Left lung (tissue), 10 donors: ENCODE measurements around the gene SCUBE1. TPM values are rescaled to one million over a fixed set of nuclear protein-coding genes. Genes with fewer than 3 reads are reported as not detected.

ENCODE experiments used
- ATAC-seq: fragments of 200-7000 bp; cut with Tn5 transposase; one replicate; pipeline ENCODE4 v1.9.1; 2020; ENCODE audit warnings: moderate library complexity
- DNase-seq, 4 donors: peaks; one replicate each; pipeline ENCODE4 v3.0.0-alpha.2; 2013 to 2020
- H3K27ac ChIP-seq, 2 donors: fragments of 200-600 bp; sonication (generic) in 1 of 2; one replicate each; pipeline versions ENCODE4 v1.5.0 to v1.8.0; 2020 to 2021
- H3K27me3 ChIP-seq, 2 donors: fragments of 200-600 bp; sonication (generic) in 1 of 2; one replicate each; pipeline versions ENCODE4 v1.5.0 to v1.8.0; 2020 to 2021
- H3K36me3 ChIP-seq, 2 donors: fragments of 200-600 bp; sonication (generic) in 1 of 2; one replicate each; pipeline versions ENCODE4 v1.5.0 to v1.8.0; 2020 to 2021
- H3K4me1 ChIP-seq, 2 donors: fragments of 200-600 bp; one replicate each; pipeline ENCODE4 v1.8.0; 2021
- H3K4me3 ChIP-seq, 2 donors: fragments of 200-600 bp; sonication (generic) in 1 of 2; one replicate each; pipeline versions ENCODE4 v1.5.0 to v1.8.0; 2020 to 2021; ENCODE audit warnings: mild to moderate bottlenecking in 1 of 2
- H3K9me3 ChIP-seq, 2 donors: fragments of 200-600 bp; sonication (generic) in 1 of 2; one replicate each; pipeline versions ENCODE4 v1.5.0 to v1.8.0; 2020 to 2021
- intact Hi-C, 2 donors: fragments of 100-400 bp; cut with DNase I; formaldehyde crosslinking; loops; one replicate each; pipeline versions ENCODE4 v1.11.2 to v1.14.2; 2022
- polyA plus RNA-seq, 6 donors: library from polyadenylated mRNA; unstranded; fragments of 120-200 nt; gene quantifications; one replicate each; pipeline ENCODE4 v1.2.1, GENCODE V29; 2013; ENCODE audit not compliant: insufficient read length in 6 of 6
- total RNA-seq, 2 donors: library from RNA; stranded (reverse); fragmentation: NEBNext Ultra II Directional; extraction: Animal tissue kit (Norgen Biotek cat#: 25700); gene quantifications; one replicate each; pipeline ENCODE4 v1.2.1, GENCODE V29; 2021
- TF ChIP-seq, protein P1 (sequence below), 2 donors: fragments of 200-600 bp; sonication (generic) in 1 of 2; IDR thresholded peaks; one replicate each; pipeline versions ENCODE4 v1.5.0 to v1.8.0; 2021; ENCODE audit warnings: antibody characterized with exemption in 2 of 2
- donor health status: DM: no; HTN: yes; CAD: no.
- donor health status: DM: no; HTN: no; CAD: no.

SCUBE1 gene
- total and polyA plus RNA-seq, 8 donors: 1.1 to 5.0 (median 2.0) TPM

- H3K9me3 ChIP-seq: no peaks in the 10 kb centered on the region
Measured at GRCh38 chr22:43279867-43280522, 63.2 kb downstream of the SCUBE1 start.

DNA sequence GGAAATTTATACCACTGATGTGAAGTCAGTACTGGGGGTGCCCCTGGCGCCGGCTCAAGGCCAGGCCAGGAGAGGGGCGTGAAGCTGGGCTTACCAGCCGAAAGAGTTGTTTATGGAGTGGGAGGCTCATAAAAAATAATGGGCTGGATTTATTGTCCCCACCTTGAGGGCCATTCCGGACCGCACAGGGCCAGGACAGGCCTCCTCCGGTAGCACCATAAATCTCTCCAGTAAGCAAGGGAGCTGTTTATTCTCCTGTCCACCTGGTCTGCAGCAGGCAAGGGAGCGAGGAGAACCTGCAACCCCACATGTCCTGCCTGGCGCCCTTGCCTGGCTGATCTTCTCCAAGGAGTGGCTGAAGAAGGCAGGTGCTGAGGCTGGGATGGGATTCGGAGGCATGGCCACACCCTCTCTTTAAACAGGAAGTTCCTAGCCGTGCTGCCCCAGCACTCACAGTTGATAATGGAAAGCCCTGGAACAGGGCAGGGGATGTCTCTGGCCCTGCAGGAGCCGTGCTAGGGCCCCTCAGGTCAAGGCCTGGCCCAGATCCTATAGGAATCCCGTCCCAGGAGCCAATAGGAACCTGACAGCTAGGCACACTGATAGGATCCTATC is 65.1 kb downstream of the SCUBE1 start:
- intact Hi-C loops: loop anchor here in 1 of 2 donors (10.0 kb wide), 1 partner anchor 107 kb away; no protein-coding TSS in a partner anchor
- Histone ChIP-seq H3K27me3 (no peaks in the 10 kb centered on the region), H3K4me1 (no peaks in the 10 kb centered on the region), H3K9me3 (no peaks in the 10 kb centered on the region), H3K27ac (no peak overlapping the region), H3K36me3 (no peaks in the 10 kb centered on the region), H3K4me3 (no peak overlapping the region)
- no peak for DNase-seq
- TF ChIP-seq, protein P1, sequence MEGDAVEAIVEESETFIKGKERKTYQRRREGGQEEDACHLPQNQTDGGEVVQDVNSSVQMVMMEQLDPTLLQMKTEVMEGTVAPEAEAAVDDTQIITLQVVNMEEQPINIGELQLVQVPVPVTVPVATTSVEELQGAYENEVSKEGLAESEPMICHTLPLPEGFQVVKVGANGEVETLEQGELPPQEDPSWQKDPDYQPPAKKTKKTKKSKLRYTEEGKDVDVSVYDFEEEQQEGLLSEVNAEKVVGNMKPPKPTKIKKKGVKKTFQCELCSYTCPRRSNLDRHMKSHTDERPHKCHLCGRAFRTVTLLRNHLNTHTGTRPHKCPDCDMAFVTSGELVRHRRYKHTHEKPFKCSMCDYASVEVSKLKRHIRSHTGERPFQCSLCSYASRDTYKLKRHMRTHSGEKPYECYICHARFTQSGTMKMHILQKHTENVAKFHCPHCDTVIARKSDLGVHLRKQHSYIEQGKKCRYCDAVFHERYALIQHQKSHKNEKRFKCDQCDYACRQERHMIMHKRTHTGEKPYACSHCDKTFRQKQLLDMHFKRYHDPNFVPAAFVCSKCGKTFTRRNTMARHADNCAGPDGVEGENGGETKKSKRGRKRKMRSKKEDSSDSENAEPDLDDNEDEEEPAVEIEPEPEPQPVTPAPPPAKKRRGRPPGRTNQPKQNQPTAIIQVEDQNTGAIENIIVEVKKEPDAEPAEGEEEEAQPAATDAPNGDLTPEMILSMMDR (IDR thresholded peaks at IDR 0.05): no peak
- no peak for ATAC-seq

More at GRCh38 chr22:43279867-43280522, 63.2 kb downstream of the SCUBE1 start:
- TF ChIP-seq, protein P1 (IDR thresholded peaks at IDR 0.05): no peak
- Histone ChIP-seq H3K27me3 (no peaks in the 10 kb centered on the region), H3K4me1 (no peaks in the 10 kb centered on the region), H3K4me3 (no peak overlapping the region), H3K27ac (no peak overlapping the region), H3K36me3 (no peaks in the 10 kb centered on the region)
- ATAC-seq (no peak), DNase-seq (no peak)
- intact Hi-C loops: loop anchor here in 1 of 2 donors (10.0 kb wide), 1 partner anchor 105 kb away; no protein-coding TSS in a partner anchor

DNA sequence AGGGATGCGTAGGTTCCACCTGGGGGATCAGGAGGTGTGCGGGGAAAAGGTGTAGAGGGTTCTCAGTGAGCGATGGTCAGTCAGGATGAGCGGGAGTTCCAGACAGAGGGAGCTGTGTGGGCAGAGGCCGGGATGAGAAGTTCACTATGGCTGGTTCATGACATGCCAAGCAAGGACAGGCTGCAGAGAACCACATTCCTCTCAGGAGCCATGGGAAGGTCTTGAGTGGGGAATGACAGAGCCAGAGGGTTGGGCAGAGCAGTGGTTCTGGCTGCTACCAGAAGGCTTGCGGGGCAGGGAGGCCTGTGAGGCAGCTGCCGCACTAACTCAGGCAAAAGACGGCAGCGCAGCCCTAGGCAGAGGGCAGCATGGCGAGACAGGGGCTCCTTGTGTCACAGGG is 66.1 kb downstream of the SCUBE1 start:
- DNase-seq: no peak
- H3K36me3 ChIP-seq: no peaks in the 10 kb centered on the region
- no peaks in the 10 kb centered on the region for H3K27me3 ChIP-seq
- no peak for ATAC-seq
- peaks cover 0 to 4% of the 10 kb centered on the region in 2 donors for H3K4me1 ChIP-seq
- H3K4me3 ChIP-seq: no peak overlapping the region
- no peaks in the 10 kb centered on the region for H3K9me3 ChIP-seq
- intact Hi-C loops: loop anchor here in 1 of 2 donors (10.0 kb wide), 1 partner anchor 108 kb away; no protein-coding TSS in a partner anchor
- TF ChIP-seq, protein P1 (IDR thresholded peaks at IDR 0.05): no peak
- H3K27ac ChIP-seq: no peak overlapping the region

DNA sequence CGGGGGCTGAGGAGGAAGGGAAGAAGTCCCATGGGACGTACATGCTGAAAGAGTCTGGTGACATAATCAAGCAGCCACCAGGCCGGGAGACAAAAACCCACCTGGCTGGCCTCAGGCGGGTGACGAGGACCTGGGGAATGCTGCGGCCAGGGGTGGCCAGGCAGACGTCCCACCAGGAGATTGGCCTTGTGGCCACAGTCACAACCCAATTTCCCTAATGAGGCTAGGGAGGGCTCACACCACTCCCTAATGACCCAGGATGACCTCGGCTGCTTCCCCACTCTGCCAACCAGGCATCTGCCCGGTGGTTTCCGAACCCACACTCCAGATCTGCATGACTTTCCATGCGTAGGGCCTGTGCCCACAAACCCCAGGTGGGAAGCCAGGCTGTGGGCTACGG is 66.9 kb downstream of the SCUBE1 start:
- no peak overlapping the region for H3K4me3 ChIP-seq
- no peaks in the 10 kb centered on the region for H3K27me3 ChIP-seq
- no peaks in the 10 kb centered on the region for H3K9me3 ChIP-seq
- H3K27ac ChIP-seq: no peak overlapping the region
- no peaks in the 10 kb centered on the region for H3K36me3 ChIP-seq
- ATAC-seq (no peak), DNase-seq (no peak)
- H3K4me1 ChIP-seq: peaks cover 0 to 7% of the 10 kb centered on the region in 2 donors
- intact Hi-C loops: loop anchor here in 1 of 2 donors (10.0 kb wide), 1 partner anchor 108 kb away; no protein-coding TSS in a partner anchor
- TF ChIP-seq, protein P1 (IDR thresholded peaks at IDR 0.05): no peak
